Fibroblast of the conjunctiva (primary cell): ENCODE measurements around the gene BACH2.
"Not testable (repeated sequence)": the region's sequence is repeated elsewhere in the genome, so short reads cannot be mapped to it uniquely, and the experiment has no call there.

Experiments
- DNase-seq: peaks from one replicate; pipeline ENCODE4 v3.0.0-alpha.2; 2010; ENCODE audit warnings: low read depth

BACH2 gene

GRCh38 chr6:90065173-90065572 is 231.5 kb downstream of the BACH2 start:
- no peak for DNase-seq

GRCh38 chr6:90062667-90063066 is 234.0 kb downstream of the BACH2 start:
- no peak for DNase-seq

- DNase-seq: no peak
These were observed 234.6 kb downstream of the BACH2 start for GRCh38 chr6:90062051-90062450.

- DNase-seq: not testable (repeated sequence)
These were observed 237.5 kb downstream of the BACH2 start for GRCh38 chr6:90059178-90059577.

GRCh38 chr6:90055924-90056323 is 240.7 kb downstream of the BACH2 start:
- not testable (repeated sequence) for DNase-seq

- not testable (repeated sequence) for DNase-seq
These were observed 242.4 kb downstream of the BACH2 start for GRCh38 chr6:90054193-90054592.

- no peak for DNase-seq
These were observed 243.0 kb downstream of the BACH2 start for GRCh38 chr6:90053614-90054013.

GRCh38 chr6:90049295-90049694 is 247.3 kb downstream of the BACH2 start:
- DNase-seq: no peak

- no peak for DNase-seq
These were observed 248.3 kb downstream of the BACH2 start for GRCh38 chr6:90048206-90048967.

GRCh38 chr6:90045535-90045934 is 251.1 kb downstream of the BACH2 start:
- no peak for DNase-seq

- no peak for DNase-seq
These were observed 251.7 kb downstream of the BACH2 start for GRCh38 chr6:90044833-90045381.

- no peak for DNase-seq
These were observed 252.3 kb downstream of the BACH2 start for GRCh38 chr6:90044182-90044832.

- no peak for DNase-seq
These were observed 255.7 kb downstream of the BACH2 start for GRCh38 chr6:90040931-90041330.

GRCh38 chr6:90039911-90040310 is 256.7 kb downstream of the BACH2 start:
- DNase-seq: no peak

GRCh38 chr6:90038961-90039653 is 257.5 kb downstream of the BACH2 start:
- no peak for DNase-seq

GRCh38 chr6:90036963-90037362 is 259.7 kb downstream of the BACH2 start:
- no peak for DNase-seq

- DNase-seq: no peak
These were observed 261.5 kb downstream of the BACH2 start for GRCh38 chr6:90035047-90035723.

GRCh38 chr6:90033746-90034271 is 262.8 kb downstream of the BACH2 start:
- DNase-seq: no peak

- not testable (repeated sequence) for DNase-seq
These were observed 264.0 kb downstream of the BACH2 start for GRCh38 chr6:90032489-90033212.

- no peak for DNase-seq
These were observed 267.5 kb downstream of the BACH2 start for GRCh38 chr6:90028995-90029635.
